Subcutaneous adipose tissue (tissue), 4 donors: Measurements from ENCODE around the gene CRCP. TPM values are rescaled to one million over a fixed set of nuclear protein-coding genes. Genes with fewer than 3 reads are reported as not detected.

Experiments used
- CTCF ChIP-seq: fragments of 450-650 bp; IDR thresholded peaks from one replicate; pipeline ENCODE4 v1.5.1; 2016; ENCODE audit warnings: low read depth, mild to moderate bottlenecking, control low read depth, antibody characterized with exemption, moderate library complexity
- total RNA-seq, 4 donors: library from RNA; depleted of rRNA; stranded (reverse); fragments of >200 nt; gene quantifications; one replicate each; pipeline ENCODE4 v1.1.0, GENCODE V29; 2016

Gene CRCP
- total RNA-seq, 4 donors from 2014 or later = 27.1 to 47.1 (median 37.0) TPM

- TF ChIP-seq CTCF = no peak
Observed at GRCh38 chr7:66082083-66082482, 32.6 kb upstream of the CRCP start.

DNA sequence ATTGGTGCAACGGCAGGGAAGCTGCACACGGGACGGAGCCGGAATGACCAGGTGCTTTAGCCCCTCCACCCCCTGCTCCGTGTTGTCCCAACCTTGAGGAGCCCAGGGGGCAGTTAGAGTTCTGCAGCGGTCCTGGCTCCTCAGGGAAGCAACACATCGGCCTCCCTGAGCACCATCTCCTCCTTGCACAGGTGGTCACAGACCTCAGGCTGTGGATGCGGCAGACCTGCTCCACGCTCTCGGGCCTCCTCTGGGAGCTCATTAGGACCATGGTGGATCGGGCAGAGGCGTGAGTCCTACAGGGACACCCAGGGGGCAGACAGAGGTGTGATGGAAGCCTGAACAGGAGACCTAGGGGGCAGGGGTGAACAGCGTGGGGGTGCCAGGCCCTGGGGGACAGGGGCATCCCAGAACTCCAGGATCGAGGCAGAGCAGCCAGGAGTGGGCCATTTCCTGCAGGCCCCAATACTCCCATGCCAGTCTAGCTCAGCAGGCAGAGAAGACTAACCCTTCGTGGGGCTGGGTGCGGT lies 31.7 kb upstream of the CRCP start:
- no peak for TF ChIP-seq CTCF

- TF ChIP-seq CTCF = no peak
Observed at GRCh38 chr7:66083677-66084076, 31.0 kb upstream of the CRCP start.

- no peak for TF ChIP-seq CTCF
Observed at GRCh38 chr7:66088861-66089838, 25.5 kb upstream of the CRCP start.

DNA sequence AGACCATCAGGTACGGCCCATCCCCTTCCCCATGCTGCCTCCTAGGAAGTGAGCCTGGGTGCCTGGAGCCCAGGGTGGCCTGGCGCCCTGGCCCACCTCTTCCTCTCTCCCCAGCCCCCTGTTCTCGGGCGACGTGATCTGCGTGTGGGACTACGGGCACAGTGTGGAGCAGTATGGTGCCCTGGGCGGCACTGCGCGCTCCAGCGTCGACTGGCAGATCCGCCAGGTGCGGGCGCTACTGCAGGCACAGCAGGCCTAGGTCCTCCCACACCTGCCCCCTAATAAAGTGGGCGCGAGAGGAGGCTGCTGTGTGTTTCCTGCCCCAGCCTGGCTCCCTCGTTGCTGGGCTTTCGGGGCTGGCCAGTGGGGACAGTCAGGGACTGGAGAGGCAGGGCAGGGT lies 22.0 kb upstream of the CRCP start:
- TF ChIP-seq CTCF = no peak

DNA sequence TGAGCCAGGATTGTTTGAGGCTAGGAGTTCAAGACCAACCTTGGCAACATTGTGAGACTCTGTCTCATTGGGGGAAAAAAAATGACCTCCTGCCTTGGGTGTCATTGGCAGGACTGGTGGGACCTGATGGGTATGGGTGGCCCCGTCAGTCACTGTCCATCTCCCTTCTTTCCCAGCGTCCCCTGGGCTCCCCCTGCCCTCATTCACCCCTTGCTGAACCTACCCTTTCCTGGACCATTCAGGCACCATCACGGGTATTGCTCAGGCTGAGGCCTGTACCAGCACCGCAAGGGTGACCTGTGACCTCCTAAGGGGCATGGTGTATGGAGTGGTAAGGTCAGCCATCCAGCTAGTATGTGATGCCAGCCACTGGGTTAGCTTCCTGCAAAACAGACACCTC lies 19.6 kb upstream of the CRCP start:
- TF ChIP-seq CTCF = no peak

DNA sequence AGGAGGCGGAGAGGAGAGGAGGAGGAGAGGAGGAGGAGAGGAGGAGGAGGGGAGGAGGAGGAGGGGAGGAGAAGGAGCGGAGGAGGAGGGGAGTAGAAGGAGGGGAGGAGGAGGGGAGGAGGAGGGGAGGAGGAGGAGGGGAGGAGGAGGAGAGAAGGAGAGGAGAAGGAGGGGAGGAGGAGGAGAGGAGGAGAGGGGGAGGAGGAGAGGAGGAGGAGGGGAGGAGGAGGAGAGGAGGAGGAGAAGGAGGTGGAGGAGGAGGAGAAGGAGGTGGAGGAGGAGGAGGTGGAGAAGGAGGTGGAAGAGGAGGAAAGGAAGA lies 15.5 kb upstream of the CRCP start:
- no peak for TF ChIP-seq CTCF
